GM12878 (cell line): ENCODE measurements around the gene PPP1R2. TPM values are rescaled to one million over a fixed set of nuclear protein-coding genes. Genes with fewer than 3 reads are reported as not detected.
"Not testable (repeated sequence)": the region's sequence is repeated elsewhere in the genome, so short reads cannot be mapped to it uniquely, and the experiment has no call there.

Experiments
- ATAC-seq: fragments of 200-7000 bp; cut with Tn5 transposase; 3 replicates; pipeline ENCODE4 v1.9.1; 2020; ENCODE audit warnings: mild to moderate bottlenecking, moderate library complexity
- BruUV-seq: library from RNA; stranded (reverse); fragments of 400-500 nt; replicated peaks from 2 replicates; lab custom pipeline; 2021; lab: Mats Ljungman, UMichigan
- CTCF ChIA-PET: fragments of 300-600 bp; sonication (Branson Sonifier 250); formaldehyde crosslinking; extraction: SDS; loops from one replicate; lab custom pipeline; 2021; ENCODE audit warnings: inconsistent platforms; lab: Yijun Ruan, JAX
- POLR2A ChIA-PET: fragments of 350-600 bp; formaldehyde crosslinking; extraction: SDS; loops from one replicate; lab custom pipeline; 2021; ENCODE audit warnings: inconsistent platforms; lab: Charles Lee
- RAD21 ChIA-PET: fragments of 300-600 bp; sonication (Branson Sonifier 250); formaldehyde crosslinking; loops from one replicate; lab custom pipeline; 2023; ENCODE audit warnings: antibody characterized with exemption; ENCODE audit not compliant: unreplicated experiment; lab: Charles Lee
- SMC1A ChIA-PET: fragments of 300-600 bp; sonication (Branson Sonifier 250); formaldehyde crosslinking; loops from one replicate; lab custom pipeline; 2023; ENCODE audit not compliant: unreplicated experiment, uncharacterized antibody; lab: Charles Lee
- DNase-seq: peaks from one replicate; pipeline ENCODE4 v3.0.0-alpha.2; 2011; ENCODE audit warnings: low read depth, low spot score
- FAIRE-seq: peaks from 3 replicates; lab custom pipeline; 2011; peaks lifted over from hg19 to GRCh38; lab: Jason Lieb, UNC
- H2AFZ ChIP-seq: 2 replicates; pipeline ENCODE4 v1.6.0; 2011; ENCODE audit warnings: low read depth, low read length, control low read depth; ENCODE audit not compliant: control insufficient read depth
- H3K27ac ChIP-seq: 2 replicates; pipeline ENCODE4 v1.5.1; 2011; ENCODE audit warnings: control low read depth; ENCODE audit not compliant: control insufficient read depth, insufficient read depth
- H3K27me3 ChIP-seq, 2 experiments: replicated peaks in 1 of 2; 2 replicates each; pipeline versions ENCODE4 v1.6.0 to v1.6.1; 2011; ENCODE audit warnings: low read length in 1 of 2; ENCODE audit not compliant: control insufficient read depth in 2 of 2, insufficient read depth in 2 of 2
- H3K36me3 ChIP-seq, 2 experiments: 2 replicates each; pipeline ENCODE4 v1.5.1; 2011; ENCODE audit warnings: low read length in 1 of 2; ENCODE audit not compliant: control insufficient read depth in 2 of 2, insufficient read depth in 2 of 2
- H3K4me1 ChIP-seq: 2 replicates; pipeline ENCODE4 v1.6.1; 2011; ENCODE audit warnings: mild to moderate bottlenecking, low read length, moderate library complexity, mixed read lengths; ENCODE audit not compliant: control insufficient read depth, insufficient read depth
- H3K4me2 ChIP-seq: 2 replicates; pipeline ENCODE4 v1.6.0; 2011; ENCODE audit warnings: control low read depth; ENCODE audit not compliant: control insufficient read depth, insufficient read depth
- H3K4me3 ChIP-seq: fragments of 200-600 bp; sonication (generic); 2 replicates; pipeline ENCODE4 v1.5.1; 2016
- H3K79me2 ChIP-seq: 2 replicates; pipeline ENCODE4 v1.6.0; 2011; ENCODE audit warnings: low read length; ENCODE audit not compliant: control insufficient read depth, insufficient read depth
- H3K9ac ChIP-seq: 2 replicates; pipeline ENCODE4 v1.8.0; 2011; ENCODE audit warnings: low read length, control low read depth, mixed read lengths; ENCODE audit not compliant: control insufficient read depth, insufficient read depth
- H3K9me3 ChIP-seq: replicated peaks from 3 replicates; pipeline ENCODE4 v1.5.1; 2011; ENCODE audit warnings: mild to moderate bottlenecking, low read length; ENCODE audit not compliant: control insufficient read depth, insufficient read depth
- H4K20me1 ChIP-seq: 2 replicates; pipeline ENCODE4 v1.6.0; 2011; ENCODE audit not compliant: control insufficient read depth, insufficient read depth
- HDAC6 ChIP-seq: fragments of 200-600 bp; sonication (generic); IDR thresholded peaks from one replicate; pipeline ENCODE4 v1.8.0; 2017; ENCODE audit warnings: antibody characterized with exemption; ENCODE audit not compliant: unreplicated experiment
- IRF4 ChIP-seq: IDR thresholded peaks from 2 replicates; pipeline ENCODE4 v1.6.1; 2011; ENCODE audit warnings: low read depth, low read length
- ZBED1 ChIP-seq: IDR thresholded peaks from 2 replicates; pipeline ENCODE4 v1.6.1; 2016; ENCODE audit warnings: borderline replicate concordance
- ZSCAN29 ChIP-seq: fragments of 450-650 bp; IDR thresholded peaks from 2 replicates; pipeline ENCODE4 v1.6.1; 2017; ENCODE audit warnings: mild to moderate bottlenecking, moderate library complexity
- WGBS: methylation state at CpG from one replicate; pipeline ENCODE4 v1.1.6; 2016; ENCODE audit warnings: low lambda C conversion rate; ENCODE audit not compliant: insufficient replicate concordance, insufficient coverage; ENCODE audit errors: missing lambda C conversion rate; 5-methylcytosine and 5-hydroxymethylcytosine counted together
- in situ Hi-C: fragments of 300-500 bp; cut with MboI; formaldehyde crosslinking; loops from 9 replicates; pipeline ENCODE4 v1.14.3; 2018; ENCODE audit warnings: mixed read lengths
- intact Hi-C: fragments of 100-400 bp; cut with micrococcal nuclease; formaldehyde crosslinking; loops from one replicate; pipeline ENCODE4 v1.14.2; 2022; ENCODE audit not compliant: unreplicated experiment
- polyA plus RNA-seq, 11 experiments: library from polyadenylated mRNA; depleted of rRNA in 4 of 11; unstranded in 6 of 11; stranded (reverse) in 5 of 11; fragments of >200 nt; fragmentation: Nextera tagmentation in 4 of 11; fragmentation: Illumina TruSeq in 1 of 11; extraction: Ambion mirVana in 4 of 11; extraction: Trizol in 1 of 11; gene quantifications; 1 replicate in 1 of 11; 2 replicates in 10 of 11; pipeline versions ENCODE4 v1.2.1 to v1.2.3, GENCODE V29; 2011 to 2016; ENCODE audit warnings: inconsistent platforms in 2 of 11, missing spikeins in 2 of 11, low read depth in 1 of 11
- total RNA-seq, 4 experiments: library from RNA; depleted of rRNA in 3 of 4; stranded (reverse); fragments of >200 nt in 3 of 4; fragmentation: Illumina TruSeq in 1 of 4; extraction: Trizol in 1 of 4; gene quantifications; 2 replicates each; pipeline versions ENCODE4 v1.2.1 to v1.2.3, GENCODE V29; 2013 to 2021
- TF ChIP-seq, protein P1 (sequence below): fragments of 450-650 bp; IDR thresholded peaks from 2 replicates; pipeline ENCODE4 v1.6.1; 2017; ENCODE audit warnings: mild to moderate bottlenecking, moderate library complexity

The PPP1R2 gene
- total and polyA plus RNA-seq, 10 of the 15 experiments (the other 5 are each of a cell fraction or from before 2014, with no cell fraction given): 10.5 to 116 (median 46.9) TPM

DNA sequence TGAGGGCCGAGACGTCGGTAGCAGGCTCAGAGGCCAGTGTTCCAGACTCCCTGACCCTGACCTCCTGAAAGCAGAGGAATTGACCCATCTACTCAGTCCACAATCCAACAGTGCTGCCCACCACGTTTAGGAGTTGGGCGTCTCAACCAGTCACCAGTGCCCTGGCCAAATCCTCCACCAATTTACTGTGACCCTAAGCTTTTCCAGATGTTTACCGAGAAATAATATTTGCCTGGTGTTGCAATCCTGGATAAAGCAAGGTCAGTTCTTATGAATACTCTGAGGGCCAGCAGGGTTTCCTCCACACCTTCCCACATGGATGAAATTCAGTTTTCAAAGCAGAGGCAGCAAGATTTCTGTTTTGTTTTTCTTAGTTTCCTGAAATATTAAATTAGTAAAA, 48.1 kb upstream of the PPP1R2 start:
- DNase-seq (no peak), ATAC-seq (no peak), FAIRE-seq (no peak)
- Histone ChIP-seq H3K79me2 (no peaks in the 10 kb centered on the region), H3K27me3 (no peaks in the 10 kb centered on the region), H4K20me1 (no peaks in the 10 kb centered on the region), H3K9me3 (peaks cover 4% of the 10 kb centered on the region; the same call in 1 of the 3 replicates), H3K4me2 (no peak overlapping the region), H3K27ac (no peak overlapping the region), H3K36me3 (no peaks in the 10 kb centered on the region), H3K4me1 (no peaks in the 10 kb centered on the region; the same call in 1 of the 2 replicates), H3K4me3 (no peak overlapping the region), H2AFZ (no peak overlapping the region), H3K9ac (no peak overlapping the region)
- no peak for TF ChIP-seq HDAC6
- TF ChIP-seq, protein P1, sequence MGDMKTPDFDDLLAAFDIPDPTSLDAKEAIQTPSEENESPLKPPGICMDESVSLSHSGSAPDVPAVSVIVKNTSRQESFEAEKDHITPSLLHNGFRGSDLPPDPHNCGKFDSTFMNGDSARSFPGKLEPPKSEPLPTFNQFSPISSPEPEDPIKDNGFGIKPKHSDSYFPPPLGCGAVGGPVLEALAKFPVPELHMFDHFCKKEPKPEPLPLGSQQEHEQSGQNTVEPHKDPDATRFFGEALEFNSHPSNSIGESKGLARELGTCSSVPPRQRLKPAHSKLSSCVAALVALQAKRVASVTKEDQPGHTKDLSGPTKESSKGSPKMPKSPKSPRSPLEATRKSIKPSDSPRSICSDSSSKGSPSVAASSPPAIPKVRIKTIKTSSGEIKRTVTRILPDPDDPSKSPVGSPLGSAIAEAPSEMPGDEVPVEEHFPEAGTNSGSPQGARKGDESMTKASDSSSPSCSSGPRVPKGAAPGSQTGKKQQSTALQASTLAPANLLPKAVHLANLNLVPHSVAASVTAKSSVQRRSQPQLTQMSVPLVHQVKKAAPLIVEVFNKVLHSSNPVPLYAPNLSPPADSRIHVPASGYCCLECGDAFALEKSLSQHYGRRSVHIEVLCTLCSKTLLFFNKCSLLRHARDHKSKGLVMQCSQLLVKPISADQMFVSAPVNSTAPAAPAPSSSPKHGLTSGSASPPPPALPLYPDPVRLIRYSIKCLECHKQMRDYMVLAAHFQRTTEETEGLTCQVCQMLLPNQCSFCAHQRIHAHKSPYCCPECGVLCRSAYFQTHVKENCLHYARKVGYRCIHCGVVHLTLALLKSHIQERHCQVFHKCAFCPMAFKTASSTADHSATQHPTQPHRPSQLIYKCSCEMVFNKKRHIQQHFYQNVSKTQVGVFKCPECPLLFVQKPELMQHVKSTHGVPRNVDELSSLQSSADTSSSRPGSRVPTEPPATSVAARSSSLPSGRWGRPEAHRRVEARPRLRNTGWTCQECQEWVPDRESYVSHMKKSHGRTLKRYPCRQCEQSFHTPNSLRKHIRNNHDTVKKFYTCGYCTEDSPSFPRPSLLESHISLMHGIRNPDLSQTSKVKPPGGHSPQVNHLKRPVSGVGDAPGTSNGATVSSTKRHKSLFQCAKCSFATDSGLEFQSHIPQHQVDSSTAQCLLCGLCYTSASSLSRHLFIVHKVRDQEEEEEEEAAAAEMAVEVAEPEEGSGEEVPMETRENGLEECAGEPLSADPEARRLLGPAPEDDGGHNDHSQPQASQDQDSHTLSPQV: no peak
- TF ChIP-seq ZSCAN29: no peak
- no peak for TF ChIP-seq IRF4
- TF ChIP-seq ZBED1: no peak
- no TSS peak for BruUV-seq
- in situ Hi-C loops (no loop called here), intact Hi-C loops (no loop called here)
- SMC1A ChIA-PET: no interaction called here
- 63% methylated on average over 6 of the region's 6 CpGs for WGBS
- CTCF ChIA-PET: no interaction called here
- RAD21 ChIA-PET: no interaction called here
- POLR2A ChIA-PET: no interaction called here

DNA sequence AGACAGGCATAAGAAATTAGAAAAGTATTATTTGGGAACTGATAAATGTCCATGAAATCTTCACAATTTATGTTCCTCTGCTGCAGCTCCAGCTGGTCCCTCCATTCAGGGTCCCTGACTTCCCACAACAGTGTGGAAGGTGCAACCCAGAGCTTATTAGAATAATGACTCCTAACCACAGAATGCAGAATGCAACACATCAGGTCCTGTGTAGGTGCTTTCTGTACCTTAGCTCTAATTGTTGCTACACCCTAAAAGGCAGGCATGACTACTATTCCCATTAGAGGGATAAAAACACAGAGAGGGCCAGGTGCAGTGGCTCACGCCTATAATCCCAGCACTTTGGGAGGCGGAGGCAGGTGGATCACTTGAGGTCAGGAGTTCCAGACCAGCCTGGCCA, 47.3 kb upstream of the PPP1R2 start:
- DNase-seq, ATAC-seq, BruUV-seq, H2AFZ ChIP-seq, H3K4me2 ChIP-seq, H3K27ac ChIP-seq, CTCF ChIA-PET, H3K4me1 ChIP-seq, POLR2A ChIA-PET, SMC1A ChIA-PET, intact Hi-C loops, H3K9ac ChIP-seq, H3K27me3 ChIP-seq, RAD21 ChIA-PET, H4K20me1 ChIP-seq, H3K9me3 ChIP-seq, H3K36me3 ChIP-seq, in situ Hi-C loops, FAIRE-seq, H3K4me3 ChIP-seq, H3K79me2 ChIP-seq: not testable (repeated sequence)
- 39% methylated on average over 2 of the region's 2 CpGs for WGBS

DNA sequence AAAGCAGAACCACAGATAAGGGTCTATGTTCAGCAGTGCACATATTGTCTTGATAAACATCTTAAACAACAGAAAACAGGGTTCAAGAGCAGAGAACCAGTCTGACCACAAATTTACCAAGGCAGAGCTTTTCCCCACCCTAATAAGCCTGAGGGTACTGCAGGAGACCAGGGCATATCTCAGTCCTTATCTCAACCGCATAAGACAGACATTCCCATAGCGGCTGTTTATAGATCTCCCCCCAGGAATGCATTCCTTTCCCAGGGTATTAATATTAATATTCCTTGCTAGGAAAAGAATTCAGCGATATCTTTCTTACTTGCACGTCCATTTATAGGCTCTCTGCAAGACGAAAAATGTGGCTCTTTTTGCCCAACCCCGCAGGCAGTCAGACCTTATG, 46.7 kb upstream of the PPP1R2 start:
- H3K9ac ChIP-seq, H3K4me2 ChIP-seq, FAIRE-seq, H3K27ac ChIP-seq, in situ Hi-C loops, H3K9me3 ChIP-seq, DNase-seq, ATAC-seq, CTCF ChIA-PET, H3K27me3 ChIP-seq, intact Hi-C loops, H4K20me1 ChIP-seq, H3K4me1 ChIP-seq, RAD21 ChIA-PET, POLR2A ChIA-PET, H2AFZ ChIP-seq, H3K4me3 ChIP-seq, H3K79me2 ChIP-seq, H3K36me3 ChIP-seq, SMC1A ChIA-PET, BruUV-seq: not testable (repeated sequence)
- 84% methylated on average over 6 of the region's 6 CpGs for WGBS
